ENCODE measurements around the gene TRAF3IP1.

DNA sequence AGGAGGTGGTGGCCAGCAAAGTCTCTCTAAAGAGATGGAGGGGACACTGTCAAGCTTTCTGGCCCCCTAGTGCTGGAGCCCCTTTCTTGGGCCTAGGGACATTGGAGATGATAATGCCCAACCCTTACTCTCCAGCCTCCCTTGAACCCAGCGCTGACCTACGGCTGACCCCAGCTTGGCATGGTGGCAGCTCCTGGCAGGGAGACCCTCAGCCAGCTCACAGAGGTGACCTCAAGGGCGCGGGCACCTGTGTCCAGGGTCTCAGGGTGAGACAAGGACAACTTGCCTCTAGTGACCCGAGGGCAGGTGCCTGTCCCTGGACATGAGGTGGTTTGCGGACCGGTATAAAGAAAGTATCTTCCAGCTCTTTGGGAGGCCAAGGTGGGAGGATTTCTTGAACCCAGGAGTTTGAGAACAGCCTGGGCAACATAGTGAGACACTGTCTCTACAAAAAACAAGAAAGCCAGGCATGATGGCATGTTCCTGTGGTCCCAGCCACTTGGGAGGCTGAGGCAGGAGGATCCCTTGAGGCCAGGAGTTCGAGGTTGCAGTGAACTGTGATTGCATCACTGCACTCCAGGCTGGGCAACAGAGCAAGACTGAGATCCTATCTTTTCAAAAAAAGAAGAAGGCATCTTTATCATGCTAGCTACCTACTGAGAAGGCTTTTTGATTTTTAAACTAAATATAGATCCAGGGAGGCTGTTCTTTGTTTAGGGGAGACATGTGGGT, 28.6 kb upstream of the TRAF3IP1 start:
- TF ChIP-seq, protein P1, sequence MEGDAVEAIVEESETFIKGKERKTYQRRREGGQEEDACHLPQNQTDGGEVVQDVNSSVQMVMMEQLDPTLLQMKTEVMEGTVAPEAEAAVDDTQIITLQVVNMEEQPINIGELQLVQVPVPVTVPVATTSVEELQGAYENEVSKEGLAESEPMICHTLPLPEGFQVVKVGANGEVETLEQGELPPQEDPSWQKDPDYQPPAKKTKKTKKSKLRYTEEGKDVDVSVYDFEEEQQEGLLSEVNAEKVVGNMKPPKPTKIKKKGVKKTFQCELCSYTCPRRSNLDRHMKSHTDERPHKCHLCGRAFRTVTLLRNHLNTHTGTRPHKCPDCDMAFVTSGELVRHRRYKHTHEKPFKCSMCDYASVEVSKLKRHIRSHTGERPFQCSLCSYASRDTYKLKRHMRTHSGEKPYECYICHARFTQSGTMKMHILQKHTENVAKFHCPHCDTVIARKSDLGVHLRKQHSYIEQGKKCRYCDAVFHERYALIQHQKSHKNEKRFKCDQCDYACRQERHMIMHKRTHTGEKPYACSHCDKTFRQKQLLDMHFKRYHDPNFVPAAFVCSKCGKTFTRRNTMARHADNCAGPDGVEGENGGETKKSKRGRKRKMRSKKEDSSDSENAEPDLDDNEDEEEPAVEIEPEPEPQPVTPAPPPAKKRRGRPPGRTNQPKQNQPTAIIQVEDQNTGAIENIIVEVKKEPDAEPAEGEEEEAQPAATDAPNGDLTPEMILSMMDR (IDR thresholded peaks at IDR 0.05; ENCODE audit: low read depth, low read length, missing input control), result no peak
- no peak for TF ChIP-seq REST (IDR thresholded peaks at IDR 0.05)

All from liver (tissue), 2 donors.